Thoracic aorta (tissue), 2 donors: ENCODE data around the gene HEG1. TPM values are rescaled to one million over a fixed set of nuclear protein-coding genes. Genes with fewer than 3 reads are reported as not detected.

Source experiments
- ATAC-seq: fragments of 150-250 bp; one replicate; pipeline ENCODE4 v1.8.0; 2017; ENCODE audit warnings: low read depth; ENCODE audit not compliant: insufficient number of reproducible peaks, low FRiP score
- DNase-seq: peaks from one replicate; pipeline ENCODE4 v3.0.0-alpha.2; 2020; ENCODE audit warnings: low spot score
- H3K27ac ChIP-seq, 2 donors: fragments of 200-600 bp; sonication (generic); 1 replicate in 1 of 2; 2 replicates in 1 of 2; pipeline ENCODE4 v1.5.1; 2016; ENCODE audit warnings: mild to moderate bottlenecking in 2 of 2, moderate library complexity in 2 of 2
- H3K27me3 ChIP-seq: fragments of 200-600 bp; sonication (generic); replicated peaks from 2 replicates; pipeline ENCODE4 v1.6.0; 2016; ENCODE audit warnings: mild to moderate bottlenecking; ENCODE audit not compliant: insufficient read depth
- H3K36me3 ChIP-seq: fragments of 200-600 bp; sonication (generic); one replicate; pipeline ENCODE4 v1.5.1; 2016
- H3K4me1 ChIP-seq, 2 donors: fragments of 200-600 bp; sonication (generic); 1 replicate in 1 of 2; 2 replicates in 1 of 2; pipeline versions ENCODE4 v1.5.1 to v1.6.0; 2016; ENCODE audit warnings: low read depth in 2 of 2, mild to moderate bottlenecking in 1 of 2; ENCODE audit not compliant: control insufficient read depth in 1 of 2
- H3K4me3 ChIP-seq: fragments of 200-600 bp; sonication (generic); 2 replicates; pipeline ENCODE4 v1.5.1; 2016; ENCODE audit warnings: mild to moderate bottlenecking
- H3K9me3 ChIP-seq: fragments of 200-600 bp; sonication (generic); 2 replicates; pipeline ENCODE4 v1.5.1; 2016
- total RNA-seq, 2 donors: library from RNA; depleted of rRNA; stranded (reverse); fragments of >200 nt; gene quantifications; one replicate each; pipeline versions ENCODE4 v1.1.0 to v1.2.3, GENCODE V29; 2016
- TF ChIP-seq, protein P1 (sequence below): fragments of 200-600 bp; sonication (generic); IDR thresholded peaks from one replicate; pipeline ENCODE4 v1.5.1; 2019; ENCODE audit warnings: antibody characterized with exemption

The HEG1 gene
- total RNA-seq, 2 donors from 2014 or later = 114 to 168 TPM

DNA sequence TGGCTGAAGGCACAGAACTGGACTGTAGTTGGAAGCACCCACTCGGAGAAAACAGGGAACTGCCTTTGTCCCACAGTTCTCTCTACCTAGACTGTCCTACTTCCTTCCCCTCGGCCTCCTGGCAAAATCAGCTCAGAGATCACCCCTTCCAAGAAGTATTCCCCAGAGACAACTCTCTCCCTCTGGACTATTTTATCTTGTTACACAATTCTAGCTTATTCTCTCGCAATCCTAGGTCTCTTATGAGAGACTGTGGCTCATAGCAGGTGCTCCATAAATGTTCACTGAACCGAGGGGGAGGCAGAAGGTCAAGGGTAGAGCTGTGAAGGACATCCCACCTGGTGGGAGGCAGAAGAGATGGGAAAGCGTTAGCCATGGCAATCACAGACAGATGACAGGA is 10.6 kb downstream of the HEG1 start:
- Histone ChIP-seq H3K27ac (peak overlapping the region; percentile 8 to 97), H3K36me3 (no peaks in the 10 kb centered on the region), H3K27me3 (no peaks in the 10 kb centered on the region), H3K4me3 (no peak overlapping the region), H3K9me3 (no peaks in the 10 kb centered on the region), H3K4me1 (peaks cover 39 to 89% of the 10 kb centered on the region in 2 donors)
- no peak for DNase-seq
- no peak for ATAC-seq
- TF ChIP-seq, protein P1, sequence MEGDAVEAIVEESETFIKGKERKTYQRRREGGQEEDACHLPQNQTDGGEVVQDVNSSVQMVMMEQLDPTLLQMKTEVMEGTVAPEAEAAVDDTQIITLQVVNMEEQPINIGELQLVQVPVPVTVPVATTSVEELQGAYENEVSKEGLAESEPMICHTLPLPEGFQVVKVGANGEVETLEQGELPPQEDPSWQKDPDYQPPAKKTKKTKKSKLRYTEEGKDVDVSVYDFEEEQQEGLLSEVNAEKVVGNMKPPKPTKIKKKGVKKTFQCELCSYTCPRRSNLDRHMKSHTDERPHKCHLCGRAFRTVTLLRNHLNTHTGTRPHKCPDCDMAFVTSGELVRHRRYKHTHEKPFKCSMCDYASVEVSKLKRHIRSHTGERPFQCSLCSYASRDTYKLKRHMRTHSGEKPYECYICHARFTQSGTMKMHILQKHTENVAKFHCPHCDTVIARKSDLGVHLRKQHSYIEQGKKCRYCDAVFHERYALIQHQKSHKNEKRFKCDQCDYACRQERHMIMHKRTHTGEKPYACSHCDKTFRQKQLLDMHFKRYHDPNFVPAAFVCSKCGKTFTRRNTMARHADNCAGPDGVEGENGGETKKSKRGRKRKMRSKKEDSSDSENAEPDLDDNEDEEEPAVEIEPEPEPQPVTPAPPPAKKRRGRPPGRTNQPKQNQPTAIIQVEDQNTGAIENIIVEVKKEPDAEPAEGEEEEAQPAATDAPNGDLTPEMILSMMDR = no peak

DNA sequence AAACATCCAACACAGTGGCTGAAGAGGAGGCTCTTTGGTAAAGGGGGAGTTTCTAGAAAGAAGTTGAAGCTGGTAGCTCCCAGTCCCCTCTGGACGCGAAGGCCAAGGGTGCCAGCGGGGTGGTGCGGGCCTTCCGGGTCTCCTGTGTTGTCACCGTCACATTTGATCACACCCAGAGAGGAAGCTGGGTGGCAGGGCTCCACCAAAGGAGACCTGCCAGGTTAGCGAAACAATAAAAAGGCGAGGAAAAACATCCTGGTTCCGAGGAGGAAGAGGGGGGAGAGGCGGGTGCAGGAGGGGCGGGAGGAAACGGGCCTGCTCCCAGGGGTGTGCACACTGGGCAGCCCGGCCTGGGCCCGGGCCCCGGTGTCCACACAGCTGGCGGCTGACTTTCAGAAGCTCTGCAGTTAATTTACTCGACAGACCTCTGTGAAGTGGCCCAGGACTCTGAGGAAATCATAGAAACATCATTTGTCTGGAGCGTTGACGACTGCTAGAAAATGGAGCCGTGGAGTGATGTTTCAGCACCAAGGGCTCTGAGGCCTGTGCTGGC is 12.1 kb downstream of the HEG1 start:
- TF ChIP-seq, protein P1 = no peak
- Histone ChIP-seq H3K27me3 (no peaks in the 10 kb centered on the region), H3K27ac (peak overlapping the region; percentile 90 to 97), H3K36me3 (no peaks in the 10 kb centered on the region), H3K9me3 (no peaks in the 10 kb centered on the region), H3K4me1 (peaks cover 52 to 95% of the 10 kb centered on the region in 2 donors), H3K4me3 (peak overlapping the region; percentile 49)
- DNase-seq (no peak), ATAC-seq (no peak)

DNA sequence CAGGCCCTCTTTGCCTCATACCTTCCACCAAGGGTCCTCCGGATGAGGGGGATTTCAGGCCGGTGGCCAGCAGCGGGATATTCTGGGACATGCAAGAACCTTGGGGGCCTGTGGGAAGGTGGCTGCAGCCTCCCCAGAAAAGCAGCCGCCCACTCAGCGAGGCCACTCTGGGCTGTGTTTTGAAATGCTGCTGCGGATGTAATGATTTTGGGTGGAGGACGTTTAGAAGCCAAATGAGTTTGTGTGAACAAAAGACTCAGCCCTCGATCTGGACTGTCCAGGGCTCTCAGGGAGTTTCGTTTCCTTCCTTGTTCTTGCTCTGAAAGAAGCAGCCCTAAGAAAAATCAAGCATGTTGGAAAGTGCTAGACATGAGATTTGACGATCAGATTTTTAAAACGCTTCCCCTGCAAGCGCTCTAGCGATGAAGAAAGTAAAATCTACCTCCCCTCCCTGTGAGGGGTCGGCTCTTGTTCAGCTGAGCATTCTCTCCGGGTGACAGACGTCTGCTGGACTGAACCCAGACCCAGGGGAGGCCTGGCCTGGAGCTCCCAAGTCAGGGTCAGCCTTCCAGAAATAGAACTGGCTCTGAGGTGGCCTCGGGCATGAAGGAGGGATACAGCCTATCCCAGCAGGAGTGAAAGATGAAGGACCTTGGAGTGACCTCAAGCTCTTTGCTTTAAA is 12.9 kb downstream of the HEG1 start:
- TF ChIP-seq, protein P1 = no peak
- peak overlapping the region; percentile 90 to 97 for H3K27ac ChIP-seq
- peak overlapping the region; percentile 49 for H3K4me3 ChIP-seq
- no peaks in the 10 kb centered on the region for H3K27me3 ChIP-seq
- ATAC-seq (peak; percentile 23), DNase-seq (peak; percentile 26)
- peaks cover 51 to 95% of the 10 kb centered on the region in 2 donors for H3K4me1 ChIP-seq
- H3K36me3 ChIP-seq = no peaks in the 10 kb centered on the region
- no peaks in the 10 kb centered on the region for H3K9me3 ChIP-seq

DNA sequence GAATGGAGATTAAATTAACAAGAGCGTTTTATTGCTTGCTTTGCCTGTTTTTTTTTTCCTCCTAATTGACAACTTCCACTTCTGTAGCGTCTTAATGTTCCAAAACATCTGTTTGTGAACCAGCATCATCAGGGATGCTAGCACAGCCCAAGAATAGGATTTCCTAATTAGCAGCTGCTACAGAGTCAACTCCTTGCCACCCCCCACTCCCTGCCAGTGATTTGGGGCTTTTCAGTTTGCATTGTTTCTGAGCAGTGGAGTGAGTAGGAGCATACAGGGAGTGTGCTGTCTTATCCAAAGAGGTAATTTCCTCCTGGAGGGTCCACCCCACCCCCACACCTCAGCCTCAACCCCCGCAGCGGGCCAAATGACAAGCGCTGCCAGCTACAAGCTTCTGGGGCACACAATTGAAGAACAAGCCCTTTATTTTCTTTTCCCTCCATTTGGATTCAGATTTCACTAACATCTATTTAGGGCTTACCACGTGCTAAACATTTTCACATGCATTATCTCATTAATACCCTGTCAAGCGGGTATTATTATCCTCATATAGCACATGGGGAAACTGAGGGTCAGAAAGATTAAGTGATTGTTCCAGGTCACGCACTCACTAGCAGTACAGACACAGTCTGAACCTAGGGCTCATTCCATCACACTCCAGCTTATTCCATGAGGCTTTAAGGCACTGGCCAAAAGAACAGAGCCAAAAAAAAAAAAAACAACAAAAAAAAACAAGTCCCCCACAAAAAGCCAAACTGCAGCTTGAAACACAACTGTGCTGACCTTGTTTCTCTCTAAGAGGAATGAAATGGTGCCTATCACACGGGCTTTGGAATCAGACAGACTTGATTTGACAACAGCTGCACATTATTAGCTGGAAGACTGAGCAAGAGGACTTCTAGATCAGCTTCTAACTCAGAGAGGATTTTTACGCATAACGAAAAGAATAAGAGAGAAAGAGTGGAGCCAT is 16.4 kb downstream of the HEG1 start:
- Histone ChIP-seq H3K36me3 (no peaks in the 10 kb centered on the region), H3K4me3 (peak overlapping the region; percentile 53), H3K27ac (peak overlapping the region; percentile 62 to 97), H3K9me3 (no peaks in the 10 kb centered on the region), H3K27me3 (no peaks in the 10 kb centered on the region), H3K4me1 (peaks cover 37 to 73% of the 10 kb centered on the region in 2 donors)
- TF ChIP-seq, protein P1 = no peak
- ATAC-seq (no peak), DNase-seq (no peak)
